ENCODE results near the gene CPEB2. TPM values are rescaled to one million over a fixed set of nuclear protein-coding genes. Genes with fewer than 3 reads are reported as not detected.

The CPEB2 gene
- total and polyA plus RNA-seq, 2 of the 8 experiments (the other 6 are each of a cell fraction or from before 2014, with no cell fraction given), result 0.39 to 1.9 TPM

DNA sequence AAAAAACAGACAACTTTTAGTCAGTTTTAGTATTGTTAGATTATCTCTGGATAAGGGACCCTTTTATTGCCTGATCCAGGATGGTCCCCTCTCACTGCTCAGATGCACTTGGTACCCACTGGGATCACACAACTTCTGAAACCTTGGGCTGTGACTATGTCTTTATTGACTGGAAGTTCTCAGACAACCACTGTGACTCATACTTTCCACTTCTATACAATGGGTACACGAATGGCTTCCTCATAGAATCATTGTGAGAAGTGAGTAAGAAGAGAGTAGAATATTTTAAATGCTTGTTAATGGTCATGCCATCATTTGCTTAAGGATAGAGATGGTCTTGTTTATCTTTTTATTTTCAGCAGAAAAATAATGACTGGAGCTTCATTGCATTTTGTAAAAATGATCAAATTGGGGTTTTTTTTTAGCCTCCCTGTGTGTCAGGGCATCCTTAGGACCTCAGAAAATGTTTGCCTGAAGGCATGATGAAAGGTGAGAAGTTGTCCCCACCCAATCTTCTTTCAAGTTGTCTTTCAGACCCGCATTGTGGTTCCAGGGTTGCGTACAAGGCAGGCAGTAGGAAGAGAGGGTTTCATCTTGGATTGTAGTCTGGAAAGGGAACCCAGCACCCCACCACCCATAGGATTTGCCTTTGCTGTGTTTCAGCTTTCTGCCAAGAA is 115.1 kb downstream of the CPEB2 start:
- H2AFZ ChIP-seq (ENCODE audit: low read length), result no peak overlapping the region
- H2AK5ac ChIP-seq (ENCODE audit: low read depth, low read length), result no peak overlapping the region
- H3K27ac ChIP-seq (ENCODE audit: low read depth, low read length), result no peak overlapping the region
- H4K20me1 ChIP-seq (replicated peaks in 1 of 2; ENCODE audit: control insufficient read depth in 1 of 2, insufficient read depth in 2 of 2, low read length in 2 of 2), result no peaks in the 10 kb centered on the region
- H2BK15ac ChIP-seq (ENCODE audit: low read length), result no peak overlapping the region
- no peak overlapping the region for H4K5ac ChIP-seq (ENCODE audit: insufficient read length, low read depth, low read length)
- H3K18ac ChIP-seq (ENCODE audit: extremely low read depth, low read length), result no peak overlapping the region
- no peak overlapping the region for H2BK5ac ChIP-seq (ENCODE audit: low read depth, low read length)
- H2BK120ac ChIP-seq (replicated peaks; ENCODE audit: low read depth, low read length), result no peak overlapping the region
- no peak overlapping the region for H3K4ac ChIP-seq (replicated peaks; ENCODE audit: insufficient read length, low read depth, low read length)
- H3K36me3 ChIP-seq (ENCODE audit: control insufficient read depth in 2 of 4, insufficient read depth in 4 of 4, low read length in 3 of 4), result no peaks in the 10 kb centered on the region
- no peaks in the 10 kb centered on the region for H3K23me2 ChIP-seq (ENCODE audit: low read depth, low read length)
- FAIRE-seq (no peak), DNase-seq (ENCODE audit: low read depth in 1 of 2, low spot score in 2 of 2) (no peak)
- H3K9ac ChIP-seq (replicated peaks in 1 of 4; ENCODE audit: extremely low read depth in 1 of 4, low read depth in 3 of 4, low read length in 3 of 4), result no peak overlapping the region
- H2BK20ac ChIP-seq (ENCODE audit: low read length), result no peak overlapping the region
- ChIA-PET POLR2A (ENCODE audit: partially characterized antibody) (no interaction called here), CTCF (ENCODE audit: partially characterized antibody) (no interaction called here)
- H3K14ac ChIP-seq (ENCODE audit: insufficient read length), result no peak overlapping the region
- 90% methylated on average over 3 of the region's 3 CpGs; no CpG with 5 or more reads in 1 of the 2 experiments for WGBS, 2 experiments (ENCODE audit: extremely low coverage in 1 of 2, insufficient coverage in 1 of 2, insufficient read length in 1 of 2, insufficient replicate concordance in 2 of 2, low coverage in 1 of 2, low lambda C conversion rate in 2 of 2, missing lambda C conversion rate in 1 of 2)
- no peaks in the 10 kb centered on the region for H3K79me2 ChIP-seq (ENCODE audit: control insufficient read depth in 1 of 2, insufficient read depth in 2 of 2, low read length in 2 of 2)
- H3K23ac ChIP-seq (ENCODE audit: insufficient read length), result no peak overlapping the region
- H3K79me1 ChIP-seq (ENCODE audit: low read depth, low read length), result no peaks in the 10 kb centered on the region
- no peak overlapping the region for H3K56ac ChIP-seq (replicated peaks; ENCODE audit: insufficient read length, low read depth, low read length)
- peaks cover 0 to 7% of the 10 kb centered on the region in 2 experiments; a peak in 1 of 4 replicates for H3K9me3 ChIP-seq (ENCODE audit: insufficient read depth in 2 of 2, low read depth in 1 of 2, low read length in 1 of 2)
- no peaks in the 10 kb centered on the region for H3K4me1 ChIP-seq (replicated peaks in 1 of 4; ENCODE audit: control insufficient read depth in 3 of 4, insufficient read depth in 4 of 4, low read length in 3 of 4)
- no peaks in the 10 kb centered on the region for H3K27me3 ChIP-seq (replicated peaks in 1 of 4; ENCODE audit: control insufficient read depth in 3 of 4, extremely low read depth in 1 of 4, insufficient read depth in 3 of 4, low read length in 3 of 4)
- H3K4me2 ChIP-seq (ENCODE audit: insufficient read depth in 1 of 2, low read depth in 2 of 2, low read length in 2 of 2), result no peak overlapping the region
- H4K91ac ChIP-seq (replicated peaks; ENCODE audit: insufficient read length, low read length), result no peak overlapping the region
- TF ChIP-seq CREB1 (IDR thresholded peaks at IDR 0.05), result no peak
- no peak overlapping the region for H2BK12ac ChIP-seq (ENCODE audit: low read depth, low read length)
- no peak overlapping the region for H3K4me3 ChIP-seq (ENCODE audit: extremely low read depth in 1 of 4, insufficient read depth in 2 of 4, low read depth in 3 of 4, low read length in 4 of 4)
- H4K8ac ChIP-seq (ENCODE audit: extremely low read depth, insufficient read depth, low read length), result no peak overlapping the region

Data from H1 (cell line).